Measurements from ENCODE around the gene KRTAP12-4.
"Not testable (repeated sequence)": the region's sequence is repeated elsewhere in the genome, so short reads cannot be mapped to it uniquely, and the experiment has no call there.

The KRTAP12-4 gene

GRCh38 chr21:44700101-44701022 is 45.9 kb upstream of the KRTAP12-4 start:
- Histone ChIP-seq H3K9me3 (ENCODE audit: control extremely low read depth in 1 of 5, control insufficient read depth in 4 of 5, insufficient read depth in 2 of 5, low read depth in 1 of 5, low read length in 4 of 5) (peaks cover 0 to 5% (median 4%) of the 10 kb centered on the region in 5 experiments), H3K27me3 (replicated peaks in 2 of 5; ENCODE audit: control insufficient read depth in 4 of 5, insufficient read depth in 5 of 5, low read length in 4 of 5) (peaks cover 0 to 94% (median 26%) of the 10 kb centered on the region in 5 experiments), H3K4me1 (ENCODE audit: control extremely low read depth in 1 of 4, control insufficient read depth in 4 of 4, insufficient read depth in 4 of 4, low read length in 3 of 4) (no peaks in the 10 kb centered on the region), H3K27ac (ENCODE audit: insufficient read depth in 1 of 2, low read depth in 1 of 2, low read length in 2 of 2, poor library complexity in 1 of 2, severe bottlenecking in 2 of 2) (no peak overlapping the region), H3K36me3 (ENCODE audit: control insufficient read depth in 4 of 4, insufficient read depth in 4 of 4, low read length in 3 of 4) (no peaks in the 10 kb centered on the region), H3K4me3 (ENCODE audit: control insufficient read depth in 1 of 7, extremely low read depth in 1 of 7, insufficient read depth in 4 of 7, low read depth in 2 of 7, low read length in 6 of 7) (no peak overlapping the region)
- CTCF ChIA-PET: no interaction called here
- POLR2A ChIA-PET: no interaction called here
- DNase-seq: no peak
- WGBS (ENCODE audit: insufficient coverage): 70% methylated on average over 14 of the region's 21 CpGs

- Histone ChIP-seq H3K4me3 (ENCODE audit: control insufficient read depth in 1 of 7, extremely low read depth in 1 of 7, insufficient read depth in 4 of 7, low read depth in 2 of 7, low read length in 6 of 7) (no peak overlapping the region), H3K27me3 (replicated peaks in 2 of 5; ENCODE audit: control insufficient read depth in 4 of 5, insufficient read depth in 5 of 5, low read length in 4 of 5) (peaks cover 0 to 98% (median 26%) of the 10 kb centered on the region in 5 experiments), H3K36me3 (ENCODE audit: control insufficient read depth in 4 of 4, insufficient read depth in 4 of 4, low read length in 3 of 4) (no peaks in the 10 kb centered on the region), H3K4me1 (ENCODE audit: control extremely low read depth in 1 of 4, control insufficient read depth in 4 of 4, insufficient read depth in 4 of 4, low read length in 3 of 4) (no peaks in the 10 kb centered on the region), H3K9me3 (ENCODE audit: control extremely low read depth in 1 of 5, control insufficient read depth in 4 of 5, insufficient read depth in 2 of 5, low read depth in 1 of 5, low read length in 4 of 5) (peaks cover 0 to 4% (median under 1%) of the 10 kb centered on the region in 5 experiments), H3K27ac (ENCODE audit: insufficient read depth in 1 of 2, low read depth in 1 of 2, low read length in 2 of 2, poor library complexity in 1 of 2, severe bottlenecking in 2 of 2) (no peak overlapping the region)
- ChIA-PET POLR2A (no interaction called here), CTCF (no interaction called here)
- WGBS (ENCODE audit: insufficient coverage): 54% methylated on average over 17 of the region's 17 CpGs
- DNase-seq: no peak
These were observed 45.1 kb upstream of the KRTAP12-4 start for GRCh38 chr21:44699502-44700001.

GRCh38 chr21:44697811-44698734 is 43.6 kb upstream of the KRTAP12-4 start:
- Histone ChIP-seq H3K4me1 (ENCODE audit: control extremely low read depth in 1 of 4, control insufficient read depth in 4 of 4, insufficient read depth in 4 of 4, low read length in 3 of 4) (no peaks in the 10 kb centered on the region), H3K36me3 (ENCODE audit: control insufficient read depth in 4 of 4, insufficient read depth in 4 of 4, low read length in 3 of 4) (no peaks in the 10 kb centered on the region), H3K4me3 (ENCODE audit: control insufficient read depth in 1 of 7, extremely low read depth in 1 of 7, insufficient read depth in 4 of 7, low read depth in 2 of 7, low read length in 6 of 7) (no peak overlapping the region), H3K9me3 (ENCODE audit: control extremely low read depth in 1 of 5, control insufficient read depth in 4 of 5, insufficient read depth in 2 of 5, low read depth in 1 of 5, low read length in 4 of 5) (peaks cover 0 to 10% (median 4%) of the 10 kb centered on the region in 5 experiments), H3K27me3 (replicated peaks in 2 of 5; ENCODE audit: control insufficient read depth in 4 of 5, insufficient read depth in 5 of 5, low read length in 4 of 5) (peaks cover 4 to 88% (median 22%) of the 10 kb centered on the region in 5 experiments), H3K27ac (ENCODE audit: insufficient read depth in 1 of 2, low read depth in 1 of 2, low read length in 2 of 2, poor library complexity in 1 of 2, severe bottlenecking in 2 of 2) (no peak overlapping the region)
- ChIA-PET CTCF (no interaction called here), POLR2A (no interaction called here)
- DNase-seq: no peak
- 49% methylated on average over 22 of the region's 35 CpGs for WGBS (ENCODE audit: insufficient coverage)

GRCh38 chr21:44697172-44697810 is 42.8 kb upstream of the KRTAP12-4 start, which contains the start of gene KRTAP10-12:
KRTAP10-12 (plus strand) TSS chr21:44697172; CDS start chr21:44697202, 30 bp downstream.
- WGBS (ENCODE audit: insufficient coverage): 60% methylated on average over 5 of the region's 21 CpGs
- H3K27ac ChIP-seq (ENCODE audit: insufficient read depth in 1 of 2, low read depth in 1 of 2, low read length in 2 of 2, poor library complexity in 1 of 2, severe bottlenecking in 2 of 2); CTCF ChIA-PET; H3K36me3 ChIP-seq (ENCODE audit: control insufficient read depth in 4 of 4, insufficient read depth in 4 of 4, low read length in 3 of 4); DNase-seq; POLR2A ChIA-PET; H3K4me3 ChIP-seq (ENCODE audit: control insufficient read depth in 1 of 7, extremely low read depth in 1 of 7, insufficient read depth in 4 of 7, low read depth in 2 of 7, low read length in 6 of 7); H3K4me1 ChIP-seq (ENCODE audit: control extremely low read depth in 1 of 4, control insufficient read depth in 4 of 4, insufficient read depth in 4 of 4, low read length in 3 of 4): not testable (repeated sequence)
- peaks cover 5 to 80% (median 24%) of the 10 kb centered on the region in 5 experiments for H3K27me3 ChIP-seq (replicated peaks in 2 of 5; ENCODE audit: control insufficient read depth in 4 of 5, insufficient read depth in 5 of 5, low read length in 4 of 5)
- peaks cover 0 to 15% (median 8%) of the 10 kb centered on the region in 5 experiments for H3K9me3 ChIP-seq (ENCODE audit: control extremely low read depth in 1 of 5, control insufficient read depth in 4 of 5, insufficient read depth in 2 of 5, low read depth in 1 of 5, low read length in 4 of 5)

GRCh38 chr21:44696572-44696971 is 42.1 kb upstream of the KRTAP12-4 start:
- peaks cover 0 to 18% (median 8%) of the 10 kb centered on the region in 5 experiments for H3K9me3 ChIP-seq (ENCODE audit: control extremely low read depth in 1 of 5, control insufficient read depth in 4 of 5, insufficient read depth in 2 of 5, low read depth in 1 of 5, low read length in 4 of 5)
- no peaks in the 10 kb centered on the region for H3K36me3 ChIP-seq (ENCODE audit: control insufficient read depth in 4 of 4, insufficient read depth in 4 of 4, low read length in 3 of 4)
- ChIA-PET POLR2A (no interaction called here), CTCF (no interaction called here)
- H3K27me3 ChIP-seq (replicated peaks in 2 of 5; ENCODE audit: control insufficient read depth in 4 of 5, insufficient read depth in 5 of 5, low read length in 4 of 5): peaks cover 5 to 73% (median 22%) of the 10 kb centered on the region in 5 experiments
- H3K27ac ChIP-seq (ENCODE audit: insufficient read depth in 1 of 2, low read depth in 1 of 2, low read length in 2 of 2, poor library complexity in 1 of 2, severe bottlenecking in 2 of 2): no peak overlapping the region
- no peak for DNase-seq
- 87% methylated on average over 8 of the region's 10 CpGs for WGBS (ENCODE audit: insufficient coverage)
- no peak overlapping the region for H3K4me3 ChIP-seq (ENCODE audit: control insufficient read depth in 1 of 7, extremely low read depth in 1 of 7, insufficient read depth in 4 of 7, low read depth in 2 of 7, low read length in 6 of 7)
- H3K4me1 ChIP-seq (ENCODE audit: control extremely low read depth in 1 of 4, control insufficient read depth in 4 of 4, insufficient read depth in 4 of 4, low read length in 3 of 4): no peaks in the 10 kb centered on the region

- WGBS (ENCODE audit: insufficient coverage): 95% methylated on average over 7 of the region's 8 CpGs
- Histone ChIP-seq H3K27me3 (replicated peaks in 2 of 5; ENCODE audit: control insufficient read depth in 4 of 5, insufficient read depth in 5 of 5, low read length in 4 of 5) (peaks cover 4 to 68% (median 19%) of the 10 kb centered on the region in 5 experiments), H3K4me1 (ENCODE audit: control extremely low read depth in 1 of 4, control insufficient read depth in 4 of 4, insufficient read depth in 4 of 4, low read length in 3 of 4) (no peaks in the 10 kb centered on the region), H3K9me3 (ENCODE audit: control extremely low read depth in 1 of 5, control insufficient read depth in 4 of 5, insufficient read depth in 2 of 5, low read depth in 1 of 5, low read length in 4 of 5) (peaks cover 0 to 18% (median 8%) of the 10 kb centered on the region in 5 experiments), H3K4me3 (ENCODE audit: control insufficient read depth in 1 of 7, extremely low read depth in 1 of 7, insufficient read depth in 4 of 7, low read depth in 2 of 7, low read length in 6 of 7) (no peak overlapping the region), H3K27ac (ENCODE audit: insufficient read depth in 1 of 2, low read depth in 1 of 2, low read length in 2 of 2, poor library complexity in 1 of 2, severe bottlenecking in 2 of 2) (no peak overlapping the region), H3K36me3 (ENCODE audit: control insufficient read depth in 4 of 4, insufficient read depth in 4 of 4, low read length in 3 of 4) (no peaks in the 10 kb centered on the region)
- CTCF ChIA-PET: no interaction called here
- no peak for DNase-seq
- POLR2A ChIA-PET: no interaction called here
These were observed 41.2 kb upstream of the KRTAP12-4 start for GRCh38 chr21:44695641-44696040.
